Spleen (tissue), 7 donors: ENCODE data around the gene SNRPB2.

Source experiments
- CTCF ChIP-seq, 11 experiments: fragments of 200-600 bp in 7 of 11; fragments of 450-650 bp in 4 of 11; sonication (generic) in 4 of 11; IDR thresholded peaks in 8 of 11; conservative IDR thresholded peaks in 3 of 11; 1 replicate in 7 of 11; 2 replicates in 4 of 11; pipeline versions ENCODE4 v1.4.0 to v1.8.0; 2016 to 2021; ENCODE audit warnings: antibody characterized with exemption in 11 of 11, inconsistent platforms in 4 of 11, mild to moderate bottlenecking in 1 of 11
- POLR2A ChIP-seq, 3 donors: fragments of 450-650 bp; IDR thresholded peaks; one replicate each; pipeline ENCODE4 v1.5.1; 2017; ENCODE audit warnings: antibody characterized with exemption in 3 of 3, mild to moderate bottlenecking in 1 of 3
- POLR2AphosphoS5 ChIP-seq, 3 donors: sonication (generic); formaldehyde crosslinking; IDR thresholded peaks; one replicate each; pipeline ENCODE4 v1.5.1; 2017; ENCODE audit warnings: antibody characterized with exemption in 3 of 3
- donor health status: DM: no; HTN: no; CAD: no; lungs with moderate emphysema.
- donor health status: DM: no; HTN: no; CAD: no.
- donor health status: DM: no; HTN: no; CAD: no.

- TF ChIP-seq POLR2A (IDR thresholded peaks at IDR 0.05) (no peak), CTCF (IDR thresholded peaks at IDR 0.05 in 8 of 11, conservative IDR thresholded peaks at IDR 0.05 in 3 of 11) (peak in 3 of 11 experiments; percentile 26 to 47 (median 30)), POLR2AphosphoS5 (IDR thresholded peaks at IDR 0.05) (no peak)
These were observed 28.5 kb upstream of the SNRPB2 start for GRCh38 chr20:16701296-16701695.
